ENCODE results near the gene SP3. TPM values are rescaled to one million over a fixed set of nuclear protein-coding genes. Genes with fewer than 3 reads are reported as not detected.
A peak's percentile ranks its signal among the peaks of the same experiment; 100 is the strongest.

SP3 gene
- total RNA-seq, 2 experiments from 2014 or later, result 115 to 150 TPM

DNA sequence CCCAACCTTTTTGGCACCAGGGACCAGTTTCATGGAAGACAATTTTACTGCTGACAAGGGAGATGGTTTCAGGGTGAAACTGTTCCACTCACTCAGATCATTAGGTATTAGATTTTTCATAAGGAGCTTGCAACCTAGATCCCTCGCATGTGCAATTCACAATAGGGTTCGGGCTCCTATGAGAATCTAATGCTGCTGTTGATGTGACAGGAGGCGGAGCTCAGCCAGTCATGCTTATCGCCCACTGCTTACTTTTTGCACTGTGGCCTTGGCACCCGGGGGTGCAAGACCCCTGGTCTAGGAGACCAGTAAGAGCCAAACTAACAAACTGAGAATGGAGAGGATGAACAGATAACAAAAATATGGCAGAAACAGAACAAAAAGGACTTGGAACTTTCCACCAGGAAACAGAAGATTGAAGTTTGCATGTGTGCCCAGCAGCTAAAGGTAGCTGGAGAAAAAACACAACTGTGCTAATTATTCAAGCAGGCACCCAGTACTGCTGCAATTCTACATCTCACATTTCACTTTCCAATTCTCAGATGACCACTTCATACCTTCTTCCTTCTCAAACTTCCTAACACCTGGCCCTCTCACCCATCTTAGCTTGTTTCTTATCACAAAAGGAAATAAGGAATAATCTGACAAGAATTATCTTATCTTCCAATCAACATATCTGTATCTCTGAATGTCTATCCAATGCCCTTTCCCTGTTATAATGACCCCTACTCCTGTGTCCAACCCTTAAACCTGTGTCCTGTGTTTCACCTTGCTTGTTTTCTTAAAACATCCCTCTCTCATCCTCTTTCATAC lies 24.8 kb downstream of the SP3 start:
- H3K9me3 ChIP-seq (ENCODE audit: low read length), result no peaks in the 10 kb centered on the region
- peak overlapping the region; percentile 40 for H3K4me2 ChIP-seq (ENCODE audit: low read length)
- no peak for DNase-seq (ENCODE audit: low spot score)
- H3K27ac ChIP-seq (ENCODE audit: low read depth, low read length, poor library complexity, severe bottlenecking), result peak overlapping the region; percentile 27
- no peak overlapping the region for H2AFZ ChIP-seq (ENCODE audit: low read length)
- peaks cover 69% of the 10 kb centered on the region for H3K4me1 ChIP-seq (ENCODE audit: insufficient read depth, low read length, poor library complexity, severe bottlenecking)
- peaks cover 100% of the 10 kb centered on the region for H3K79me2 ChIP-seq (ENCODE audit: insufficient read depth, low read depth, low read length)
- TF ChIP-seq EZH2phosphoT487 (IDR thresholded peaks at IDR 0.05; ENCODE audit: borderline replicate concordance, low read depth, low read length), result no peak
- TF ChIP-seq, protein P1, sequence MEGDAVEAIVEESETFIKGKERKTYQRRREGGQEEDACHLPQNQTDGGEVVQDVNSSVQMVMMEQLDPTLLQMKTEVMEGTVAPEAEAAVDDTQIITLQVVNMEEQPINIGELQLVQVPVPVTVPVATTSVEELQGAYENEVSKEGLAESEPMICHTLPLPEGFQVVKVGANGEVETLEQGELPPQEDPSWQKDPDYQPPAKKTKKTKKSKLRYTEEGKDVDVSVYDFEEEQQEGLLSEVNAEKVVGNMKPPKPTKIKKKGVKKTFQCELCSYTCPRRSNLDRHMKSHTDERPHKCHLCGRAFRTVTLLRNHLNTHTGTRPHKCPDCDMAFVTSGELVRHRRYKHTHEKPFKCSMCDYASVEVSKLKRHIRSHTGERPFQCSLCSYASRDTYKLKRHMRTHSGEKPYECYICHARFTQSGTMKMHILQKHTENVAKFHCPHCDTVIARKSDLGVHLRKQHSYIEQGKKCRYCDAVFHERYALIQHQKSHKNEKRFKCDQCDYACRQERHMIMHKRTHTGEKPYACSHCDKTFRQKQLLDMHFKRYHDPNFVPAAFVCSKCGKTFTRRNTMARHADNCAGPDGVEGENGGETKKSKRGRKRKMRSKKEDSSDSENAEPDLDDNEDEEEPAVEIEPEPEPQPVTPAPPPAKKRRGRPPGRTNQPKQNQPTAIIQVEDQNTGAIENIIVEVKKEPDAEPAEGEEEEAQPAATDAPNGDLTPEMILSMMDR (conservative IDR thresholded peaks at IDR 0.05; ENCODE audit: low read length), result no peak
- H4K20me1 ChIP-seq (ENCODE audit: insufficient read depth, low read length), result peaks cover 79% of the 10 kb centered on the region
- H3K36me3 ChIP-seq (ENCODE audit: insufficient read depth, low read length), result peaks cover 76% of the 10 kb centered on the region
- BruUV-seq (replicated peaks), result no TSS peak
- CTCF ChIA-PET (ENCODE audit: unreplicated experiment), result no interaction called here
- POLR2A ChIA-PET, result interaction anchor here (0.5 to 1.7 kb wide), 7 partner anchors 9 to 713 kb away, joined by 3 to 7 read pairs (median 5); partner anchors contain the start of gene SP3
- H3K4me3 ChIP-seq (ENCODE audit: low read depth, low read length, poor library complexity, severe bottlenecking), result no peak overlapping the region
- intact Hi-C loops (cut with micrococcal nuclease; ENCODE audit: unreplicated experiment), result no loop called here
- no peaks in the 10 kb centered on the region for H3K9me2 ChIP-seq (ENCODE audit: insufficient read depth, low read length)

DNA sequence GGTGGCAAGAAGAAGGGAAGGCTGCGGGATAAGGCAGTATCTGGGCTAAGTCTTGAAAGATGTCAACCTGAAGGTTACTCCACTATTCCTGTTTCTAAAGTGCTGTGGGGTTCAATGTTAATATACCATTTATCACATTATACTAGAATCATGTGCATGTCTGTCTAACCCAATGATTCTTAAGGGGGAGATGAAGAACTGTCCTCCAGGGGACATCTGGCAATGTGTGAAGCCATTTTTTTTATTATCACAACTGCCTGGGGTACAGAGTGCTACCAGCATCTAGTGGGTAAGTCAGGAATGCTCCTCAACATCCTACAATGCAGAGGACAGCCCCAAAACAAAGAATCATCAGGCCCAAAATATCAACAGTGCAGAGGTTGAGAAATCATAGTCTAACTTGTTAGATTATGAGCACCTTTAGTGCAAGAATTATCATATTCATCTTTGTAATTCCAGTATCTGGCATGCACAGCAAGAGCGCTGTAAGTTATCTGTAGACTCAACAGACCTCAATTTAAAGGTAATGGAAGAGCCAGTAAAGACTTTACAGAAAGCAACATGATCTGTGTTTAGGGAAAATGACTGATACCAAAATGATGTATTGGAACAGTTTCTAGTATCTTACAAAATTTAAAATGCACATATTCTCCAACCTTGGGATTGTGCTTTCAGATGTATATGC lies 26.3 kb downstream of the SP3 start:
- ChIA-PET CTCF (ENCODE audit: unreplicated experiment) (no interaction called here), POLR2A (interaction anchor here (0.6 kb wide), 1 partner anchor 83 kb away, joined by 9 read pairs; no protein-coding TSS in a partner anchor)
- TF ChIP-seq, protein P1 (conservative IDR thresholded peaks at IDR 0.05; ENCODE audit: low read length), result no peak
- no peak for TF ChIP-seq EZH2phosphoT487 (IDR thresholded peaks at IDR 0.05; ENCODE audit: borderline replicate concordance, low read depth, low read length)
- Histone ChIP-seq H3K4me3 (ENCODE audit: low read depth, low read length, poor library complexity, severe bottlenecking) (no peak overlapping the region), H3K9me3 (ENCODE audit: low read length) (no peaks in the 10 kb centered on the region), H2AFZ (ENCODE audit: low read length) (no peak overlapping the region), H3K9me2 (ENCODE audit: insufficient read depth, low read length) (no peaks in the 10 kb centered on the region), H3K4me1 (ENCODE audit: insufficient read depth, low read length, poor library complexity, severe bottlenecking) (peaks cover 73% of the 10 kb centered on the region), H3K4me2 (ENCODE audit: low read length) (no peak overlapping the region), H3K79me2 (ENCODE audit: insufficient read depth, low read depth, low read length) (peaks cover 100% of the 10 kb centered on the region), H3K27ac (ENCODE audit: low read depth, low read length, poor library complexity, severe bottlenecking) (no peak overlapping the region), H4K20me1 (ENCODE audit: insufficient read depth, low read length) (peaks cover 84% of the 10 kb centered on the region), H3K36me3 (ENCODE audit: insufficient read depth, low read length) (peaks cover 79% of the 10 kb centered on the region)
- BruUV-seq (replicated peaks), result no TSS peak
- intact Hi-C loops (cut with micrococcal nuclease; ENCODE audit: unreplicated experiment), result no loop called here
- no peak for DNase-seq (ENCODE audit: low spot score)
